Endometrium (tissue), 2 donors: ENCODE measurements around the gene ZNF701.
"Not testable (repeated sequence)": the region's sequence is repeated elsewhere in the genome, so short reads cannot be mapped to it uniquely, and the experiment has no call there.

ENCODE experiments used
- FAIRE-seq: peaks from 2 replicates; lab custom pipeline; 2012; peaks lifted over from hg19 to GRCh38; lab: Jason Lieb, UNC
- donor health status: control.
- donor health status: control.

ZNF701 gene

DNA sequence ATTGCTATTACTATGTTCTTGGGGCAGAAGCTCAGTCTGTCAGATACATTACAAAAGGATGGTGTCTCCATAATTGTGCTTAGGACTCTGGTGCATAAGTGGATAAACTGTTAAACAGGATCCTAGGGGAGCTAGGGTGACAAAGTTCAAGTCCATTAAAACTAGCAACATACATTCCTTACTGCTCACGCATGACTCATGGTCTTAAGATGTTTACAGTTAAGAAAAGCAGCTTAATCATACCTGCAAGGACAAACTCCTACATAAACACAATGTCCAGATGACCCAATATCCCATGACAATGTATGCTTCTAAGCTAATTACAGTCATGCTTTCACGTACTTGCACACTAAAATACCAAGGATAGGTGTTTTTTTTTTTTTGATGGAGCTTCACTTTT is 3.5 kb upstream of the ZNF701 start:
- no peak for FAIRE-seq

DNA sequence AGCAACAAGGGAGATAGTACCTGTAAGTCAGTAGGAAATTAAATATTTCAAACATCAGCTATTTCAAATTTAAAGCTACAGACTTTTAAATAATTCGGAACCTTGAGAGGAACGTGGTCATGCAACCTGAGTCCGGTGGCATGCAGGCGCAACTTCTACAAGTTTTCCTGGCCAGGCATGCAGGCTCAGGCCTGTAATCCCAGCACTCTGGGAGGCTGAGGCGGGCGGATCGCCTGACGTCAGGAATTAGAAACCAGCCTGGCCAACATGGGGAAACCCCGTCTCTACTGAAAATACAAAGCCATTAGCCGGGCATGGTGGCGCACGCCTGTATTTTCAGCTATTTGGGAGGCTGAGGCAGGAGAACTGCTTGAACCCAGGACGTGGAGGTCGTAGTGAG is 2.2 kb upstream of the ZNF701 start:
- FAIRE-seq = no peak

DNA sequence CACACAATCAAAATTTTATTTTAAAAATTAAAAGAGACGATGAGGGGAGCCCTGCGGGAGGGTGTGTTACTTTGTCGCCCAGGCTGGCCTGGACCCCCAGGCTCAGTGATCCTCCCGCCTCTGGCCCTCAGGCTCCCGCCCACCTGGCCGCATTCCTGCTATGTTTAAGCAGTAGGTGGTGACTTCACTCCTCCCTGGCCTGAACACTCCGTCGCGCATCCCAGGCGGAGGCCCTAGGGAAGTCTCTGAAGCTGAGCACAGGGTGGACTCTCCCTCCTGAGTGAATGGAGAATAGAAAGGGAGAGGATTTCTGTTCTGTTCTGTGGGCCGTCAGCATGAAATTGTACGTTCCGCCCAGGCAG is 468 bp upstream of the ZNF701 start:
- FAIRE-seq = not testable (repeated sequence)

DNA sequence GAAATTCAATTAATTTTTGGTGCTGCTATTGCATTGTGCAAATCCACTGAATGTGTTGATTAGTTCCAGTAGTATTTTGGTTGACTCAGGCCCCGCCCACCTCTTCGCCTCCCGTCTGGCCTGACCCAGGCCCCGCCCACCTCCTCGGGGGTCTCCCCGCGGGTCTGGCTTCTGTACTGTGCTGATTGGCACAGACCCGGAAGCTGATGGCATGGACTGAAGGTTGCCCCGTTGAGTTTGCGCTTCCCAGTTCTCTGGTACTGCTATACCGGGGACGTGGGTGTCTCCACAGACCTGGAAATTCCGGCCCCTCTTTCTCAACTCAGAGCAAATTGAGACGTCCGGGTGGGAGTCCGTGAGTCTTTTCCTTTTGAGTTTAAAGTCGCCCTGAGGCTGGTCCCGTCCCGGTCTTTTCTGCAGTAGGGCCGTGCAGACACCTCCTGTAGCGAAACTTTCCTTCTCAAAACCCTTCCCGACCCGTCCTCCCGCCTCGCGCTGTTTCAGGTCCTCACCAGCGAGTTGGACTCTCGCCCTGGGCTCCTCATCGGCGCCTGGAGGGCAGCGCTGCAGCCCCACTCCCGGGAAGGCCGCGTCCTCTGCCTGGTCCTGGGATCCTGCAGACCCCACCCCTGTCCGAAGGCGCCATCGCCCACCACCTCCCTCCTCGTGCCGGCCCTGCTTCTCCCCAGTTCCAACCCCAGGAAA is 14.8 kb downstream of the ZNF701 start:
- FAIRE-seq = no peak

DNA sequence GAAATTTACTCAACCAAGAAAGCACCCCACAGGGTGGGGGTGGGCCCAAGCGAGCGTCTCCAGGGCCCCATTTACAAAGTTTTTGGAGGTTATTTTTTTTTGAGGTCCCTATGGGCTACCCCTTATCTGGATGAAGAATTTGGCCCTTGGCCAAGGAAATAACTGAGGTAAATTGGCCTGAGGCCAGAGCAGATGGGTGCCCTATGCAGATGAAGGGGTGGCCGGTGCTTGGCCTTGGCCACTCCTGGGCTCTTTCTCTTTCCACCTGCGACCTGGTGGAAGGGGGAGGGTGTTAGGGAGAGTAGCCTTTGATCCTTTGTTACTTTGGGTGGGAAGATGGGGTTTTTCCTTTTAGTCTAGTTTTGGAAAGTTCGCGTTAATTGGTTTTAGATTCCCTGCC is 15.5 kb downstream of the ZNF701 start:
- no peak for FAIRE-seq

DNA sequence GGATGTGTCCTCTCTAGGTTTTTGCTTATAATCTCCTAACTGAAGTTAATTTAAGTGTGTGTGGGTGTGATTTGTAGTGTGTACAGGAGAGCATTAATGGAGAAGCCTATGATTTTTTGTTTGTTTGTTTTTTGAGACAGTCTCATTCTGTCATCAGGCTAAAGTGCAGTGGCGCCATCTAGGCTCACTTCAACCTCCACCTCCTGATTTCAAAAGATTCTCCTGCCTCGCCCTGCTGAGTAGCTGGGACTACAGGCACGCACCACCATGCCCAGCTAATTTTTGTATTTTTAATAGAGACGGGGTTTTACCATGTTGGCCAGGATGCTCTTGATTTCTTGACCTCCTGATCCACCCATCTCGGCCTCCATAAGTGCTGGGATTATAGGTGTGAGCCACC is 20.6 kb downstream of the ZNF701 start:
- FAIRE-seq = no peak

DNA sequence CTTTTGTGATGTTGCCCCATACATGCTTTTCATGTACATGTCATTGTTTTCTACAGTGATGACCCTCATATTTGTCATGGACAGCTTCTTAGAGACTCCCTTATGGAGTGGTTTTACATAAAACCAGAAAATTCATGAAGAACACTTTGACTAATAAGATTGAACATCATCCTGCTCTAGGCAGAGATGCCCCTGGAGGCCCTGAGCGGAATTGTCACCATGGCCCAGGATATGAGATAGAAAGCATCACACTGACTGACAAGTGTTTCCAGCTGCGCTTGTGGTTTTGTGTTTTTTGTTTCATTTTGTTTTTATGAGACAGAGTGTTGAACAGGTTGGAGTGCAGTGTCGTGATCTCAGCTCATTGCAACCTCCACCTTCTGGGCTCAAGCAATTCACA is 22.2 kb downstream of the ZNF701 start:
- FAIRE-seq = no peak

DNA sequence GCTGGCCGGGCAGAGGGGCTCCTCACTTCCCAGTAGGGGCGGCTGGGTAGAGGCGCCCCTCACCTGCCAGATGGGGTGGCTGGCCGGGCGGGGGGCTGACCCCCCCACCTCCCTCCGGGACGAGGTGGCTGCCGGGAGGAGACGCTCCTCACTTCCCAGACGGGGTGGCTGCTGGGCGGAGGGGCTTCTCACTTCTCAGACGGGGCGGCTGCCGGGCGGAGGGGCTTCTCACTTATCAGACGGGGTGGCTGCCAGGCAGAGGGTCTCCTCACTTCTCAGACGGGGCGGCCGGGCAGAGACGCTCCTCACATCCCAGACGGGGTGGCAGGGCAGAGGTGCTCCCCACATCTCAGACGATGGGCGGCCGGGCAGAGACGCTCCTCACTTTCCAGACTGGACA is 23.4 kb downstream of the ZNF701 start:
- FAIRE-seq = not testable (repeated sequence)

DNA sequence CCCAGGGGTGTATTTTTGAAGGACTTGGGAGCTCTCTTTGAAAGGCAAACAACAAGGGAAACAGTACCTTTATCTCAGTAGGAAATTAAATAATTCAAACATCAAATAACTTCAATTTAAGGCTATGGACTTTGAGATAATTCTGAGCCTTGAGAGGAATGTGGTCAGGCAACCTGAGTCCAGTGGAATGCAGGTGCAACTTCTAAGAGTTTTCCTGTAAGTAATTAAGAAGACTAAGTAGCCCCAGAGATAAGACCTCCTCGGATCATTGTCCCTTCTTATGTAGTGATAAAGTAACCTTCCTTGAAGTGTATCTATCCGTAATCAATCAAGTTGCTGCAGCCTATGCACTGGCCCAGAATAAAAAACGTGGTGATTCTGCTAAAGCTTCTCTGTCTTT is 29.2 kb downstream of the ZNF701 start:
- no peak for FAIRE-seq

DNA sequence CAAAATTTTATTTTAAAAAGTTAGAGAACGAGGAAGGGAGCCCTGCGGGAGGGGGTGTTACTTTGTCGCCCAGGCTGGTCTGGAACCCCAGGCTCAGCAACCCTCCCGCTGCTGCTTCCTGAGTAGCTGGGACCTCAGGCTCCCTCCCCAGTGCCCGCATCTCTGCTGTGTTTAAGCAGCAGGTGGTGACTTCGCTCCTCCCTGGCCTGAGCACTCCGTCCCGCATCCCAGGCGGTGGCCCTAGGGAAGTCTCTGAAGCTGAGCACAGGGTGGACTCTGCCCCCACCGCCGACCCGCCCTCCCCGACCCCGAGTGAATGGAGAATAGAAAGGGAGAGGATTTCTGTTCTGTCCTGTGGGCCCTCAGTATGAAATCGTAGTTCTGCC is 30.5 kb downstream of the ZNF701 start:
- no peak for FAIRE-seq

DNA sequence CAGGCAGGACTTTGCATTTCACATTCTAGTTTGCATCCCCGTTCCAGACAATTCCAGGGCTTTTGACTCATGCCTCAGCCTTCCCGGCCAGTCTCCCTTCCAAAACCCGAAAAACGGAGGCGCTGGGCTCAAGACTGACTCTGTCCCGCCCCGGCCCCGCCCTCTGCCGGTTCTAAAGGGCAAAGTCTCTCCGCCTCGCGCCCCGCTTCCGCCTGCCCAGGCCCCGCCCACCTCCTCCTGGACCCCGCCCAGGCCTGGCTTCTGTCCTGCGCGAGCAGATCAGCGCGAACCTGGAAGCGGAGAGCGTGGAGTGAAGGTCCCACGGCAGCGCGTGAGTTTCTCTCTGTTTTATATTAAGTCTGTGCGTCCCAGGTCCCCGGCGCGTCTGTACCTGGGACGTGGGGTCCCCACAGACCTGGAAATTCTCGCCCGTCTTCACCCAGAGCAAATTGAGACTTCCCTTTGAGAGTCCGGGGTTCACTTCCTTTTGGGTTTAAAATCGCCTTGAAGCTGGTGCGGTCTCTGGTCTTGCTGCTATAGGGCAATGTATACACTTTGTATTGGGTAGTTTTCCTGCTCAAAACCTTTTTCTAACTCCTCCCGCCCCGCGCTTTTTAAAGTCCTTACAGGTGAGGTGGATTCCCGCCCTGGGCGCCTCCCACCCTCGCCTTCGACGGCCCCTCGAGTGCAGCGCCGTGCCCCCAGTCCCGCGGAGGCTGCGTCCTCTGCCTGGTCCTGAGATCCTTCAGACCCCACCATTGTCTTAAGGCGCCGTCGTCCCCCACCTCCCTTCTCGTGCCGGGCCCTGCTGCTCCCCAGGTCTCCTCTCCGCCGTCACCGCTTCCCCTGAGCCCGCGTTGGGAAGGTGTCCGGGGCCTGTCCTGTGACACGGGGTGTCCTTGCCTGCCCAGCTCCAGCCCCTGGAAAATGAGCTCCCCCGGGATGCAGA is 31.2 kb downstream of the ZNF701 start:
- no peak for FAIRE-seq

DNA sequence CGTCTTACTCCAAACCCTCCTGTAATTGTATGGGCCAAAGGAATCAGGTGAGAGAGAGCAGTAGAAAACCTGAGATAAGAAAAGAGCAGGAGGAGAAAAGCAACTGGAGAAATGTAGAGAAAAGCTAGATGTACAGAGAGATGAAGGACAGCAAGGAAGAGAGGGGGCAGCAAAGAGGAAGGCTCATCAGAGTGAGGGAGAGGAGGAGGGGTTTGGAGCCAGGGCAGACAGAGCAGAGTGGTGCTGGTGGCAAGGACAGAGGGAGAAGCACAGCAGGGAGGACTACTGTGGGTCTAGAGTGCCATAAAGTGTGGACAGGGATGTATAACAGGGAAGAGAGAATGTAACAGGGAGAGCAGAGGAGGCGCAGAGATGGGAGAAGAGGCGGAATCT is 31.9 kb downstream of the ZNF701 start:
- FAIRE-seq = not testable (repeated sequence)

DNA sequence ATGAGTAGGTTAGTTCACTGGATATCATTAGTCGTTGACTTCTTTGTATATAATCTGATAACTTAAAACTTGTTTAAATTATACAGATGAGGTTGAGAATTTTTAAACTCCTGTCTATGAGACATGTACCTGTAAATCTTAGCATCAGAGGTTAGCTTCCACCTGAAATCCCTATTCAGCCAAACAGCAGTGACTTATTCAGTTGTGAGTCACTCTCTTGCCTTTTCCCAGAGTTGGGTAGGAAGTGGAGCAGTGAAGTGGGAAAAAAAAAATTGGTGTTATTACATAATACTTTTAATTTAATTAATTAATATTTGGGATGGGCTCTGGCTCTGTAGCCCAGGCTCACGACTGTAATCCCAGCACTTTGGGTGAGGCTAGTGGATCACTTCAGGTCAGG is 32.9 kb downstream of the ZNF701 start:
- no peak for FAIRE-seq

DNA sequence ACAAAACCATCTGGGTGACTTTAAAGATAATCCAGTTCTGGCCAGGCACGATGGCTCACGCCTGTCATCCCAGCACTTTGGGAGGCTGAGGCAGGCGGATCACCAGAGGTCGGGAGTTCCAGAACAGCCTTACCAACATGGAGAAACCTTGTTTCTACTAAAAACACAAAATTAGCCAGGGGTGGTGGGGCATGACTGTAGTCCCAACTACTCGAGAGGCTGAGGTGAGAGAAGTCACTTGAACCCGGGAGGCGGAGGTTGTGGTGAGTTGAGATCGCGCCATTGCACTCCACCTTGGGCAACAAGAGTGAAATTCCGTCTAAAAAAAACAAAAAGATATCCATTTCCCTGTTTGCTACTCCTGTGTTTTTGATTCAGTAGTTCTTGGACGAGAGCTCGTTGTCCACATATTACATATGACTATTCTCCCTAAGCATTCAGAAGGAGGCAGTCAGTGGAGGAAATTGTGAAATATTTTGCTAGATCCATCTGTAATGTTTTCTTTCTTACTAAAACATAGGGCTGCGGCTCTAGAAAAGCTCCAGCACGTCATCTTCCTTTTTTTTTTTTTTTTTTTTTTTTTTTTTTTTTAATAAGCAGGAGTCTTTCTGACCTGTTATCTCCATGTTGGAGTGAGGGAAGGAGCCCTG is 33.6 kb downstream of the ZNF701 start:
- no peak for FAIRE-seq

DNA sequence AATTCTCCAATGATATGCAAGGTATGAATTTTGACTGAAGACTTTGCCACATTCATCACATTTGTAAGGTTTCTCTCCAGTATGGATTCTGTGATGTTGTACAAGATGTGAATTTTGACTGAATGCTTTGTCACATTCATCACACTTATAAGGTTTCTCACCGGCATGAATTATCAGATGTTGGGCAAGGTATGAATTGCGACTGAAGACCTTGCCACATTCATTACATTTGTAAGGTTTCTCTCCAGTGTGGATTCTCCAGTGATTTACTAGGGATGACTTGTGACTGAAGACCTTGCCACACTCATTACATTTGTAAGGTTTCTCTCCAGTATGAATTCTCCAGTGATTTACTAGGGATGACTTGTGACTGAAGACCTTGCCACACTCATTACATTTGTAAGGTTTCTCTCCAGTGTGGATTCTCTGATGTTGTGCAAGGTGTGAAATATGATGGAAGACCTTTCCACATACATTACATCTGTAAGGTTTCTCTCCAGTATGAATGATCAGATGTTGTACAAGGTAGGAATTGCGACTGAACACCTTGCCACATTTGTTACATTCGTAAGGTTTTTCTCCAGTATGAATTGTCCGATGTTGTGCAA is 43.3 kb downstream of the ZNF701 start:
- FAIRE-seq = no peak

DNA sequence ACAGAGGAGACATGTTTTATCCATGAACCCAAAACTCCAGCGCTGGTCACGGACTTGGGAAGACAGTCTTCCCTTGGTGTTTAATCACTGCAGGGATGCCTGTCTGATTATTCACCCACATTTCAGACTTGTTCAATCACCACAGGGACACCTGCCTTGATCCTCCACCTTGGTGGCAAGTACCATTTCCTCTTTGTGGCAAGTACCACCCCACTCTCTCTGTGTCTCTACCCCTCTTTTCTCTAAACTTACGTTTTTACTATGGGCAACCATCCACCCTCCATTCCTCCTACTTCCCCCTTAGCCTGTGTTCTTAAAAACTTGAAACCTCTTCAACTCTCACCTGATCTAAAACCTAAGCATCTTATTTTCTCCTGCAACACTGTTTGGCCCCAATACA is 51.3 kb downstream of the ZNF701 start:
- no peak for FAIRE-seq

DNA sequence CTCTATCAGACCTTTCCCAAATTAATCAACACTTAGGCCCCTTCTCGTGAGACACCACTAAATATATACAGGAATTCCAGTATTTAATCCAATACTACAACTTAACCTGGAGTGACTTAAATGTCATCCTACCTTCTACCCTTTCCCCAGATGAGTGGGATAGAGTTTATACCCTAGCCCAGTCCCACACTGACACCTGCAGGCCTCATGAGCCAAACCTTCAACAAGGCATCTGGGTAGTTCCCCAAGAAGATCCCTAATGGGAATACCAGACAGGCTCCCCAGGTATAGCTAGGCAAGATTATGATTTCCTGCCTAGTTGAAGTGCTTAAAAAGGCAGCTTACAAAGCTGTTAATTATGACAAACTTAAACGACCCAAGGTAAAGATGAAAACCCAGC is 52.2 kb downstream of the ZNF701 start:
- no peak for FAIRE-seq

DNA sequence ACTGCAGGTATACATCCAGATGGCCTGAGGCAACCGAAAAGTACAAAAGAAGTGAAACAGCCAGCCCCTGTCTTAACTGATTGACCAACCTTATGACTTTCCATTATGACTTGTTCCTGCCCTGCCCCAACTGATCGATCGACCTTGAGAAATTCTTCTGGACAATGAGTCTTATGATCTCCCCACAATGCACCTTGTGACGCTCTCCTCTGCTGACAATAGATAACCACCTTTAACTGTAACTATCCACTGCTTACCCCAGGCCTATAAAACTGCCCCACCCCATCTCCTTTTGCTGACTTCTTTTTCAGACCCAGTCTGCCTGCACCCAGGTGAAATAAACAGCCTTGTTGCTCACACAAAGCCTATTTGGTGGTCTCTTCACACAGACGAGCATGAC is 56.8 kb downstream of the ZNF701 start:
- no peak for FAIRE-seq

DNA sequence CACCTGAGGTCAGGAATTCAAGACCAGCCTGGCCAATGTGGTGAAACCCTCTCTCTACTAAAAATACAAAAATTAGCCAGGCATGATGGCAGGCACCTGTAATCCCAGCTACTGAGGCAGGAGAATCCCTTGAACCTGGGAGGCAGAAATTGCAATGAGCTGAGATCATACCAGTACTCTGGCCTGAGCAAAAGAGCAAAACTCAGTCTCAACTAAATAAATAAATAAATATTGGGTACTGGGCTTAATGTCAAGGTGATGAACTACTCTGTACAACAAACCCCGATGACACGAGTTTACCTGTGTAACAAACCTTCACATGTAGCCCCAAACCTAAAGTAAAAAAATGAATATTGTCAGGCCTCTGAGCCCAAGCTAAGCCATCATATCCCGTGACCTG is 57.4 kb downstream of the ZNF701 start:
- FAIRE-seq = not testable (repeated sequence)

DNA sequence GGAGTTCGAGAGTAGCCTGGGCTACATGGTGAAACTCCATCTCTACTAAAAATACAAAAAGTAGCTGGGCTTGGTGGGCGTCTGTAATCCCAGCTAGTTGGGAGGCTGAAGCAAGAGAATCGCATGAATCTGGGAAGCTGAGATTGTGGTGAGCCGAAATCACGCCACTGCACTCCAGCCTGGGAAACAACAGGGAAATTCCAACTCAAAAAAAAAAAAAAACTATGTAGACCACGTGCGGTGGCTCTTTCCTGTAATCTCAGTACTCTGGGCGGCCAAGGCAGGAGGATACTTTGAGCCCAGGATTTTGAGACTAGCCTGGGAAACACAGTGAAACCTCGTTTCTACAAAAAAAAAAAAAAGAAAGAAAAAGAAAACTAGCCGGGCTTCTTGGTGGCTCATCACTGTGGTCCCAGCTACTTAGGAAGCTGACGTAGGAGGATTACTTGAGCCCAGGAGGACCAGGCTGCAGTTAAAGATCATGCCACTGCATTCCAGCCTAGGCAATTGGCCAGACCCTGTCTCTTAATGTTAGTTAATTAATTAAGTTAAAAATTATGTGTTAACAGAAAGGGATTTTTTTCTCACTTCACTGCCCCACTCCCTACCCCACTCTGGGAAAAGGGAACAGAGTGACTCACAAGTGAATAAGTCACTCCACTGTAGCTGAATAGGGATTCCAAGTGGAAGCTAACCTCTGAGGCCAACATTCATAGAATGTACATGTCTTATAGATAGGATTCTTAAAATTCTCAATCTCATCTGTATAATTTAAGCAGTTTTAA is 65.9 kb downstream of the ZNF701 start:
- FAIRE-seq = no peak
